ENCODE measurements around the gene ADGRD2. TPM values are rescaled to one million over a fixed set of nuclear protein-coding genes. Genes with fewer than 3 reads are reported as not detected.

The ADGRD2 gene
- total and polyA plus RNA-seq, 4 donors = not detected

DNA sequence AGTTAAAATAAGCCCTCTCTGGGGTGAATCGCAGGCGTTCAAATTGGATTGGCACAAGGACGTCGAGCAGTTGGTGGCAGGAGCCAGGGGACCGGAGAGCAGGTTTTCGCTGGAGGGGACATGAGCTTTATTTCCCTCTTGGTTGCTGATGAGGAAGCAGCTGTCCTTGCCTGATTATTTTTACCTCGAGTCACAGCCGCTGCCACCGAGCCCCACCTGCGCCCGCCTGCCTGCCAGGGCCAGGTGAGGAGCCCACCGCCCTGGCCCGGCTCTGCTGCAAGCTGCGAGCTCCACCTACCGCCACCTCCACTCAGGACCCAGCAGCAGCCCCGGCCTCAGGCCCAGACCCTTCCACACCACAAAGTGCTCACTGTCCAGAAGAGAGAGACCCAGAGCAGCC is 9.0 kb upstream of the ADGRD2 start:
- H3K4me3 ChIP-seq = no peak overlapping the region
- H3K27me3 ChIP-seq (ENCODE audit: control insufficient read depth in 3 of 3, insufficient read depth in 3 of 3, low read length in 2 of 3) = no peaks in the 10 kb centered on the region
- peaks cover 0 to 8% (median 0%) of the 10 kb centered on the region in 4 donors for H3K9me3 ChIP-seq (ENCODE audit: control insufficient read depth in 4 of 4, insufficient read depth in 3 of 4, low read length in 3 of 4)
- TF ChIP-seq, protein P1, sequence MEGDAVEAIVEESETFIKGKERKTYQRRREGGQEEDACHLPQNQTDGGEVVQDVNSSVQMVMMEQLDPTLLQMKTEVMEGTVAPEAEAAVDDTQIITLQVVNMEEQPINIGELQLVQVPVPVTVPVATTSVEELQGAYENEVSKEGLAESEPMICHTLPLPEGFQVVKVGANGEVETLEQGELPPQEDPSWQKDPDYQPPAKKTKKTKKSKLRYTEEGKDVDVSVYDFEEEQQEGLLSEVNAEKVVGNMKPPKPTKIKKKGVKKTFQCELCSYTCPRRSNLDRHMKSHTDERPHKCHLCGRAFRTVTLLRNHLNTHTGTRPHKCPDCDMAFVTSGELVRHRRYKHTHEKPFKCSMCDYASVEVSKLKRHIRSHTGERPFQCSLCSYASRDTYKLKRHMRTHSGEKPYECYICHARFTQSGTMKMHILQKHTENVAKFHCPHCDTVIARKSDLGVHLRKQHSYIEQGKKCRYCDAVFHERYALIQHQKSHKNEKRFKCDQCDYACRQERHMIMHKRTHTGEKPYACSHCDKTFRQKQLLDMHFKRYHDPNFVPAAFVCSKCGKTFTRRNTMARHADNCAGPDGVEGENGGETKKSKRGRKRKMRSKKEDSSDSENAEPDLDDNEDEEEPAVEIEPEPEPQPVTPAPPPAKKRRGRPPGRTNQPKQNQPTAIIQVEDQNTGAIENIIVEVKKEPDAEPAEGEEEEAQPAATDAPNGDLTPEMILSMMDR (IDR thresholded peaks at IDR 0.05; ENCODE audit: control extremely low read depth, extremely low read depth) = no peak
- ATAC-seq (ENCODE audit: insufficient read depth, low FRiP score) = no peak
- no peaks in the 10 kb centered on the region for H3K36me3 ChIP-seq (ENCODE audit: control insufficient read depth in 4 of 4, insufficient read depth in 4 of 4, low read length in 4 of 4)
- 35 to 56% methylated on average over 16 of the region's 16 CpGs for WGBS, 2 donors
- DNase-seq = no peak
- H3K27ac ChIP-seq (ENCODE audit: low read depth in 1 of 2, low read length in 1 of 2) = no peak overlapping the region
- no peaks in the 10 kb centered on the region for H3K4me1 ChIP-seq (ENCODE audit: control insufficient read depth in 5 of 5, insufficient read depth in 5 of 5, low read length in 5 of 5)
- H3K9ac ChIP-seq (ENCODE audit: insufficient read depth in 1 of 2, low read length in 2 of 2) = no peak overlapping the region

GRCh38 chr9:124442379-124442778 is 7.9 kb upstream of the ADGRD2 start:
- H3K4me3 ChIP-seq = no peak overlapping the region
- no peaks in the 10 kb centered on the region for H3K36me3 ChIP-seq (ENCODE audit: control insufficient read depth in 4 of 4, insufficient read depth in 4 of 4, low read length in 4 of 4)
- no peak for ATAC-seq (ENCODE audit: insufficient read depth, low FRiP score)
- no peak overlapping the region for H3K27ac ChIP-seq (ENCODE audit: low read depth in 1 of 2, low read length in 1 of 2)
- no peaks in the 10 kb centered on the region for H3K27me3 ChIP-seq (ENCODE audit: control insufficient read depth in 3 of 3, insufficient read depth in 3 of 3, low read length in 2 of 3)
- DNase-seq = no peak
- H3K9me3 ChIP-seq (ENCODE audit: control insufficient read depth in 4 of 4, insufficient read depth in 3 of 4, low read length in 3 of 4) = peaks cover 0 to 8% (median 0%) of the 10 kb centered on the region in 4 donors
- no peak overlapping the region for H3K9ac ChIP-seq (ENCODE audit: insufficient read depth in 1 of 2, low read length in 2 of 2)
- TF ChIP-seq, protein P1 (IDR thresholded peaks at IDR 0.05; ENCODE audit: control extremely low read depth, extremely low read depth) = no peak
- H3K4me1 ChIP-seq (ENCODE audit: control insufficient read depth in 5 of 5, insufficient read depth in 5 of 5, low read length in 5 of 5) = no peaks in the 10 kb centered on the region

DNA sequence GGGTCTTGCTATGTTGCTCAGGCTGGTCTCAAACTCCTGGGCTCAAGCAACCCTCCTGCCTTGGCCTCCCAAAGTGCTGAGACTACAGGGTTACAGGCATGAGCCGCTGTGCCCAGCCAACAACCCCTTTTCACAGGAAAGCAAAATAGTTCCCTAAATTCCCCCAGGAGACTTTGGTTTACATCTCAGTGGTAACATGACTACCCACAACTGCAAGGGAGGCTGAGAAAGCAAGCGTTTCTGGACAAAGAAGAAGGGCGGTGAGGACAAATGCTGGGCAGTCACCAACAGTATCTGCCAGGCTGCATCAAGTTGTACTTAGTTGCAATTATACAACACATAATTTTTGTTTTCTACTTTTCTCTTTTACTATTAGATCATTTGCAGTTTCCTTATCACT is 7.4 kb upstream of the ADGRD2 start:
- WGBS, 2 donors = 80 to 86% methylated on average over 3 of the region's 3 CpGs
- TF ChIP-seq, protein P1 (IDR thresholded peaks at IDR 0.05; ENCODE audit: control extremely low read depth, extremely low read depth) = no peak
- ATAC-seq (ENCODE audit: insufficient read depth, low FRiP score) (no peak), DNase-seq (no peak)
- H3K36me3 ChIP-seq (ENCODE audit: control insufficient read depth in 4 of 4, insufficient read depth in 4 of 4, low read length in 4 of 4) = no peaks in the 10 kb centered on the region
- no peak overlapping the region for H3K9ac ChIP-seq (ENCODE audit: insufficient read depth in 1 of 2, low read length in 2 of 2)
- no peaks in the 10 kb centered on the region for H3K4me1 ChIP-seq (ENCODE audit: control insufficient read depth in 5 of 5, insufficient read depth in 5 of 5, low read length in 5 of 5)
- H3K27me3 ChIP-seq (ENCODE audit: control insufficient read depth in 3 of 3, insufficient read depth in 3 of 3, low read length in 2 of 3) = no peaks in the 10 kb centered on the region
- peaks cover 0 to 8% (median 0%) of the 10 kb centered on the region in 4 donors for H3K9me3 ChIP-seq (ENCODE audit: control insufficient read depth in 4 of 4, insufficient read depth in 3 of 4, low read length in 3 of 4)
- H3K4me3 ChIP-seq = no peak overlapping the region
- no peak overlapping the region for H3K27ac ChIP-seq (ENCODE audit: low read depth in 1 of 2, low read length in 1 of 2)

DNA sequence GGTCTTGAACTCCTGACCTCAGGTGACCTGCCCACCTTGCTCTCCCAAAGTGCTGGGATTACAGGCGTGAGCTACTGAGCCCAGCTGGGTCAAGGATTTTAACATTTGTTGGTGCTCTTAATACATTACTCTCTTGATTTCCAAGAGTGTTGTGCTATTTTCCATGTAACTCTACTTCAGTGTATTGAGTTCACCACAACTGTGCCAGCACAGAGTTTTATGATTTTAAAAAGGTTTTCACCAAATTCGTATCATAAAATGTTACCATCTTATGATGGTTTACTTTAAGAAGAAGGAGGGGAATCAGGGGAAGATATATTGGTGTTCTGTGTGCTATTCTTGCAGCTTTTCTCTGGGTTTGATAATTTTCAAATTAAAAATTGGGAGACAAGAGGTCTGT is 6.6 kb upstream of the ADGRD2 start:
- 92 to 94% methylated on average over 2 of the region's 2 CpGs for WGBS, 2 donors
- no peak overlapping the region for H3K27ac ChIP-seq (ENCODE audit: low read depth in 1 of 2, low read length in 1 of 2)
- no peaks in the 10 kb centered on the region for H3K36me3 ChIP-seq (ENCODE audit: control insufficient read depth in 4 of 4, insufficient read depth in 4 of 4, low read length in 4 of 4)
- DNase-seq = no peak
- peaks cover 0 to 11% (median 0%) of the 10 kb centered on the region in 4 donors for H3K9me3 ChIP-seq (ENCODE audit: control insufficient read depth in 4 of 4, insufficient read depth in 3 of 4, low read length in 3 of 4)
- TF ChIP-seq, protein P1 (IDR thresholded peaks at IDR 0.05; ENCODE audit: control extremely low read depth, extremely low read depth) = no peak
- peaks cover 0 to 4% (median 0%) of the 10 kb centered on the region in 3 donors for H3K27me3 ChIP-seq (ENCODE audit: control insufficient read depth in 3 of 3, insufficient read depth in 3 of 3, low read length in 2 of 3)
- no peak overlapping the region for H3K4me3 ChIP-seq
- no peaks in the 10 kb centered on the region for H3K4me1 ChIP-seq (ENCODE audit: control insufficient read depth in 5 of 5, insufficient read depth in 5 of 5, low read length in 5 of 5)
- no peak for ATAC-seq (ENCODE audit: insufficient read depth, low FRiP score)
- H3K9ac ChIP-seq (ENCODE audit: insufficient read depth in 1 of 2, low read length in 2 of 2) = no peak overlapping the region

All from lung (tissue), 12 donors.